Hair follicular keratinocyte (primary cell): ENCODE results near the gene TRIM40. TPM values are rescaled to one million over a fixed set of nuclear protein-coding genes. Genes with fewer than 3 reads are reported as not detected.

Experiments used
- total RNA-seq: library from RNA; depleted of rRNA; stranded (reverse); fragments of >200 nt; gene quantifications from 2 replicates; pipeline ENCODE4 v1.2.3, GENCODE V29; 2015

The TRIM40 gene, protein sequence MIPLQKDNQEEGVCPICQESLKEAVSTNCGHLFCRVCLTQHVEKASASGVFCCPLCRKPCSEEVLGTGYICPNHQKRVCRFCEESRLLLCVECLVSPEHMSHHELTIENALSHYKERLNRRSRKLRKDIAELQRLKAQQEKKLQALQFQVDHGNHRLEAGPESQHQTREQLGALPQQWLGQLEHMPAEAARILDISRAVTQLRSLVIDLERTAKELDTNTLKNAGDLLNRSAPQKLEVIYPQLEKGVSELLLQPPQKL
- total RNA-seq = not detected in 2 replicates

GRCh38 chr6:30135757-30136156, at the start of gene TRIM40:
Gene TRIM40 (plus strand): TSS chr6:30136140. CDS start chr6:30137037, 897 bp downstream.

GRCh38 chr6:30113003-30113759, 22.8 kb upstream of the TRIM40 start, which contains the start of gene TRIM31:
Gene TRIM31 (minus strand): TSS chr6:30113090. CDS start chr6:30112805, 285 bp downstream.

DNA sequence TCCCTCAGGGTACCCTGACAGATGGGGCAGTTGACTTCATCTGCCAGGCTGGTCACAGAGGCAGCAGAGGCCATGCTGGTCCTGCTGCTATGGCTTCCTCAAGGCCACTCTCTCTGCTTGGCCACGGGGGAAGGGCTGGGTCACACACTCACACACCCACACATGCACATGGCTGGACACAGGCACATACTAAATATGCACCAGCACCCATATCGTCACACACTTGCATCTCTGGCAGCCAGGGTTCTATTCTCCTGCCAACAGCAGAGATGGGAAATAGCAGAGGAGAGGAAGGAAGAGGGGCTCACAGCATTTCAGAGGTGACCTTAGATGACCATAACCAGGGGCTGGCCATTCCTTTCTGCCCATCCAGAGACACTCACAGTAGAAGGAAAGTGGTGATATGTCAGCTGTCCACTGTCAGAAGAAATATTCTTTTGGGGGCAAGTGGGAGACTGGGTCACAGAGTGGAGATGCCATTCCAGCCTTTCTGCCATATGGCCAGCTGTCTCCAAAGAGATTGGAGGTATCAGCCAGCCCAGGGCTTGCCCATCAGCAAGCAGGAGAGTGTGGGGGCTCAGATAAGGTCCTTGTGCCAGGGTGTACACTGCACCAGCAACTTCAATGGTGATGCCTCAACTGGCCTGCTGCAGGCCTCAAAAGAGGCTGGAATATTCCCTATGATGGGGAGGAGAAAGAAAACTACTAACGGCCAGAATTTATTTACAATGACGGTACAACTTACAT, 25.0 kb downstream of the TRIM40 start, which contains the start of gene TRIM10:
Gene TRIM10 (minus strand): TSS at position 427 of the 747 bp plus-strand sequence. CDS start 353 bp downstream, at position 74.

DNA sequence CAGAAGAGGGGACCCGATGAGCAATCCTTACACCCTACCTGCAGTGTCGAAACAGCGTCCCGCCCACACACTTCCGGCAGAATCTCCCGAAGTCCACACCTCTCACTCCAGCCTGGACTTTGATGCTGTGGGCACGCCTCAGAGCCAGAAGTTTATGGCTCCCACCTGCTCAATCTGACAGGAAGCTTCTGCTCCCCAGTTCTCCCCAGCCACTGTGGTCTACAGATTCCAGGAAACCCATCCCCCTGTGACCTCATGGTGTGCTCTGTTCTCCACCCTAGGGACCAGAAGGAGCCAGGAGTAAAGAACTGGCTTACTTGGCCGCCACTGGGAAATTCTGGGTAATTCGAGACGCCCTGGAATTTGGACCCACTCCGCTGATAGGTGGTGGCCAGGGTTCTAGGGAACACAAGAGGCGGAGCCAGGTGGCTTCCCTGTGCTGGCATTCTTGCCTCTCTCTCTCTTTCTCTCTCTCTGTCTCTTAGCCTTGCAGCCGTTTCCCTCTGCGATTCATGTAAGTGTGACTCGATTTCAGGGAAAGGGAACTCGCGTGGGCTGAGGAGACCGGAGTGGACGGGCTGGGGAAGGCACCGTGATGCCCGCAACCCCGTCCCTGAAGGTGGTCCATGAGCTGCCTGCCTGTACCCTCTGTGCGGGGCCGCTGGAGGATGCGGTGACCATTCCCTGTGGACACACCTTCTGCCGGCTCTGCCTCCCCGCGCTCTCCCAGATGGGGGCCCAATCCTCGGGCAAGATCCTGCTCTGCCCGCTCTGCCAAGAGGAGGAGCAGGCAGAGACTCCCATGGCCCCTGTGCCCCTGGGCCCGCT, 27.4 kb downstream of the TRIM40 start, which contains the start of gene TRIM15:
Gene TRIM15 (plus strand): TSS at position 457 of the 828 bp plus-strand sequence. CDS start 139 bp downstream, at position 596.

Other genes starting within 250 kb of the TRIM40 start
- 124 and 168 TPM in 2 replicates for gene HLA-A, start 193.6 kb upstream of the TRIM40 start, total RNA-seq
- gene POLR1H, start 74.9 kb upstream of the TRIM40 start, total RNA-seq = 43.4 and 51.1 TPM in 2 replicates
- gene PPP1R11, start 68.9 kb upstream of the TRIM40 start, total RNA-seq = 42.6 and 43.7 TPM in 2 replicates
- gene RNF39, start 60.4 kb upstream of the TRIM40 start, total RNA-seq = 2.9 and 7.2 TPM in 2 replicates
- not detected in 2 replicates for gene TRIM31, start 23.1 kb upstream of the TRIM40 start, total RNA-seq
- not detected in 2 replicates for gene TRIM10, start 25.1 kb downstream of the TRIM40 start, total RNA-seq
- gene TRIM15, start 27.4 kb downstream of the TRIM40 start, total RNA-seq = not detected in 2 replicates
- 28.9 and 33.2 TPM in 2 replicates for gene TRIM26, start 77.3 kb downstream of the TRIM40 start, total RNA-seq
- gene TRIM39, start 190.8 kb downstream of the TRIM40 start, total RNA-seq = 9.1 and 10.2 TPM in 2 replicates
- gene RPP21, start 209.0 kb downstream of the TRIM40 start, total RNA-seq = 66.9 and 75.0 TPM in 2 replicates